OCI-LY7 (cell line): ENCODE data around the gene TC2N. TPM values are rescaled to one million over a fixed set of nuclear protein-coding genes. Genes with fewer than 3 reads are reported as not detected.
"Not testable (repeated sequence)": the region's sequence is repeated elsewhere in the genome, so short reads cannot be mapped to it uniquely, and the experiment has no call there.

Experiments used
- BruUV-seq: library from RNA; stranded (reverse); fragments of 400-500 nt; replicated peaks from 2 replicates; lab custom pipeline; 2021; lab: Mats Ljungman, UMichigan
- CTCF ChIA-PET: fragments of 300-600 bp; sonication (Branson Sonifier 250); formaldehyde crosslinking; loops from one replicate; lab custom pipeline; 2022; ENCODE audit warnings: antibody characterized with exemption; ENCODE audit not compliant: unreplicated experiment; lab: Charles Lee
- POLR2A ChIA-PET: fragments of 300-600 bp; sonication (Branson Sonifier 250); formaldehyde crosslinking; loops from one replicate; lab custom pipeline; 2022; ENCODE audit warnings: antibody characterized with exemption; lab: Charles Lee
- DNase-seq: peaks from one replicate; pipeline ENCODE4 v3.0.0-alpha.2; 2015; ENCODE audit warnings: low spot score
- H2AFZ ChIP-seq: fragments of 200-600 bp; sonication (generic), shearing (Covaris generic); 2 replicates; pipeline ENCODE4 v1.6.1; 2014; ENCODE audit warnings: mild to moderate bottlenecking, antibody characterized with exemption, low read length, moderate library complexity
- H3K27ac ChIP-seq: fragments of 200-600 bp; sonication (generic); 2 replicates; pipeline ENCODE4 v1.5.1; 2014; ENCODE audit warnings: mixed run types, low read depth, mild to moderate bottlenecking, moderate library complexity, low read length, inconsistent platforms; ENCODE audit not compliant: poor library complexity, severe bottlenecking
- H3K36me3 ChIP-seq: fragments of 200-600 bp; sonication (generic); 2 replicates; pipeline ENCODE4 v1.6.1; 2014; ENCODE audit warnings: mild to moderate bottlenecking, antibody characterized with exemption, low read length, moderate library complexity, mixed read lengths; ENCODE audit not compliant: insufficient read depth
- H3K4me1 ChIP-seq: fragments of 200-600 bp; sonication (generic); 2 replicates; pipeline ENCODE4 v1.5.1; 2014; ENCODE audit warnings: mild to moderate bottlenecking, low read length; ENCODE audit not compliant: insufficient read depth, poor library complexity, severe bottlenecking
- H3K4me2 ChIP-seq: fragments of 200-600 bp; sonication (generic); 2 replicates; pipeline ENCODE4 v1.6.1; 2014; ENCODE audit warnings: mild to moderate bottlenecking, low read length
- H3K4me3 ChIP-seq: fragments of 200-600 bp; sonication (generic); 2 replicates; pipeline ENCODE4 v1.5.1; 2014; ENCODE audit warnings: mild to moderate bottlenecking, low read depth, low read length; ENCODE audit not compliant: poor library complexity, severe bottlenecking
- H3K79me2 ChIP-seq: fragments of 200-600 bp; sonication (generic); 2 replicates; pipeline ENCODE4 v1.6.1; 2016; ENCODE audit warnings: low read depth, mild to moderate bottlenecking, low read length, moderate library complexity, mixed read lengths; ENCODE audit not compliant: insufficient read depth
- H3K9me2 ChIP-seq: fragments of 200-600 bp; sonication (generic); 2 replicates; pipeline ENCODE4 v1.6.1; 2016; ENCODE audit warnings: mild to moderate bottlenecking, low read length, mixed read lengths; ENCODE audit not compliant: insufficient read depth
- H3K9me3 ChIP-seq: fragments of 200-600 bp; sonication (generic); 2 replicates; pipeline ENCODE4 v1.6.1; 2014; ENCODE audit warnings: mild to moderate bottlenecking, mixed run types, low read length, mixed read lengths
- H4K20me1 ChIP-seq: fragments of 200-600 bp; sonication (generic); 2 replicates; pipeline ENCODE4 v1.6.1; 2014; ENCODE audit warnings: mild to moderate bottlenecking, antibody characterized with exemption, low read length, moderate library complexity, mixed read lengths; ENCODE audit not compliant: insufficient read depth
- CTCF ChIP-seq: fragments of 200-600 bp; sonication (generic); conservative IDR thresholded peaks from 2 replicates; pipeline ENCODE4 v1.5.1; 2014; ENCODE audit warnings: mild to moderate bottlenecking, antibody characterized with exemption, low read length, moderate library complexity, mixed read lengths
- EZH2phosphoT487 ChIP-seq: fragments of 200-600 bp; sonication (generic); IDR thresholded peaks from 2 replicates; pipeline ENCODE4 v1.6.1; 2018; ENCODE audit warnings: low read depth, borderline replicate concordance, mild to moderate bottlenecking, mixed run types, antibody characterized with exemption, low read length, moderate library complexity, mixed read lengths
- intact Hi-C: fragments of 100-400 bp; cut with micrococcal nuclease; formaldehyde crosslinking; loops from one replicate; pipeline ENCODE4 v1.10.0; 2022; ENCODE audit not compliant: unreplicated experiment
- total RNA-seq, 2 experiments: library from RNA; depleted of rRNA in 1 of 2; stranded (reverse); fragments of >200 nt in 1 of 2; shearing (Covaris generic) in 1 of 2; gene quantifications; 2 replicates each; pipeline ENCODE4 v1.2.3, GENCODE V29; 2014 to 2022

The TC2N gene
- total RNA-seq, 2 experiments from 2014 or later = 0.57 TPM; not detected in 1

- CTCF ChIA-PET = no interaction called here
- no peak for DNase-seq
- no peaks in the 10 kb centered on the region for H4K20me1 ChIP-seq
- H3K9me3 ChIP-seq = no peaks in the 10 kb centered on the region
- no peaks in the 10 kb centered on the region for H3K79me2 ChIP-seq
- no TSS peak for BruUV-seq
- no peak for TF ChIP-seq CTCF
- no peak for TF ChIP-seq EZH2phosphoT487
- H3K9me2 ChIP-seq = no peaks in the 10 kb centered on the region
- intact Hi-C loops = loop anchor here (10.0 kb wide), 1 partner anchor 245 kb away; no protein-coding TSS in a partner anchor
- H3K4me1 ChIP-seq = no peaks in the 10 kb centered on the region
- H3K4me2 ChIP-seq = no peak overlapping the region
- H3K27ac ChIP-seq = no peak overlapping the region
- POLR2A ChIA-PET = no interaction called here
- H3K36me3 ChIP-seq = no peaks in the 10 kb centered on the region
- no peak overlapping the region for H3K4me3 ChIP-seq
- H2AFZ ChIP-seq = no peak overlapping the region
Measured at GRCh38 chr14:91899806-91900205, 32.5 kb upstream of the TC2N start.

GRCh38 chr14:91899213-91899612, 31.9 kb upstream of the TC2N start:
- Histone ChIP-seq H3K79me2 (no peaks in the 10 kb centered on the region), H2AFZ (no peak overlapping the region), H3K4me2 (no peak overlapping the region), H3K27ac (no peak overlapping the region), H3K4me1 (no peaks in the 10 kb centered on the region), H3K36me3 (no peaks in the 10 kb centered on the region), H3K9me2 (no peaks in the 10 kb centered on the region), H3K4me3 (no peak overlapping the region), H3K9me3 (no peaks in the 10 kb centered on the region), H4K20me1 (no peaks in the 10 kb centered on the region)
- peak; percentile 28 for DNase-seq
- intact Hi-C loops = loop anchor here (10.0 kb wide), 1 partner anchor 244 kb away; no protein-coding TSS in a partner anchor
- ChIA-PET CTCF (no interaction called here), POLR2A (interaction anchor here (0.6 to 0.7 kb wide), 2 partner anchors 11 to 1241 kb away, joined by 4 read pairs; no protein-coding TSS in a partner anchor)
- no TSS peak for BruUV-seq
- no peak for TF ChIP-seq EZH2phosphoT487
- TF ChIP-seq CTCF = peak; percentile 53

- H3K4me2 ChIP-seq = no peak overlapping the region
- H3K9me3 ChIP-seq = no peaks in the 10 kb centered on the region
- no peak overlapping the region for H3K4me3 ChIP-seq
- POLR2A ChIA-PET = interaction anchor here (0.6 to 0.7 kb wide), 2 partner anchors 10 to 1240 kb away, joined by 4 read pairs; no protein-coding TSS in a partner anchor
- TF ChIP-seq CTCF = no peak
- TF ChIP-seq EZH2phosphoT487 = no peak
- H4K20me1 ChIP-seq = no peaks in the 10 kb centered on the region
- no TSS peak for BruUV-seq
- H3K79me2 ChIP-seq = no peaks in the 10 kb centered on the region
- DNase-seq = no peak
- no peak overlapping the region for H3K27ac ChIP-seq
- no peaks in the 10 kb centered on the region for H3K9me2 ChIP-seq
- CTCF ChIA-PET = no interaction called here
- H3K36me3 ChIP-seq = no peaks in the 10 kb centered on the region
- intact Hi-C loops = loop anchor here (10.0 kb wide), 1 partner anchor 244 kb away; no protein-coding TSS in a partner anchor
- no peaks in the 10 kb centered on the region for H3K4me1 ChIP-seq
- no peak overlapping the region for H2AFZ ChIP-seq
Measured at GRCh38 chr14:91898372-91898771, 31.0 kb upstream of the TC2N start.

- H3K9me3 ChIP-seq, H3K9me2 ChIP-seq, CTCF ChIA-PET, BruUV-seq, H3K4me1 ChIP-seq, H4K20me1 ChIP-seq, H3K4me3 ChIP-seq, DNase-seq, H3K79me2 ChIP-seq, POLR2A ChIA-PET, H3K36me3 ChIP-seq, H3K4me2 ChIP-seq, H2AFZ ChIP-seq, H3K27ac ChIP-seq: not testable (repeated sequence)
- intact Hi-C loops = loop anchor here (10.0 kb wide), 1 partner anchor 243 kb away; no protein-coding TSS in a partner anchor
Measured at GRCh38 chr14:91897716-91898115, 30.4 kb upstream of the TC2N start.
